Measurements from ENCODE around the gene HECA. TPM values are rescaled to one million over a fixed set of nuclear protein-coding genes. Genes with fewer than 3 reads are reported as not detected.

HECA gene
- 10 to 100 TPM; 46.7 to 58.3 TPM for total RNA-seq

DNA sequence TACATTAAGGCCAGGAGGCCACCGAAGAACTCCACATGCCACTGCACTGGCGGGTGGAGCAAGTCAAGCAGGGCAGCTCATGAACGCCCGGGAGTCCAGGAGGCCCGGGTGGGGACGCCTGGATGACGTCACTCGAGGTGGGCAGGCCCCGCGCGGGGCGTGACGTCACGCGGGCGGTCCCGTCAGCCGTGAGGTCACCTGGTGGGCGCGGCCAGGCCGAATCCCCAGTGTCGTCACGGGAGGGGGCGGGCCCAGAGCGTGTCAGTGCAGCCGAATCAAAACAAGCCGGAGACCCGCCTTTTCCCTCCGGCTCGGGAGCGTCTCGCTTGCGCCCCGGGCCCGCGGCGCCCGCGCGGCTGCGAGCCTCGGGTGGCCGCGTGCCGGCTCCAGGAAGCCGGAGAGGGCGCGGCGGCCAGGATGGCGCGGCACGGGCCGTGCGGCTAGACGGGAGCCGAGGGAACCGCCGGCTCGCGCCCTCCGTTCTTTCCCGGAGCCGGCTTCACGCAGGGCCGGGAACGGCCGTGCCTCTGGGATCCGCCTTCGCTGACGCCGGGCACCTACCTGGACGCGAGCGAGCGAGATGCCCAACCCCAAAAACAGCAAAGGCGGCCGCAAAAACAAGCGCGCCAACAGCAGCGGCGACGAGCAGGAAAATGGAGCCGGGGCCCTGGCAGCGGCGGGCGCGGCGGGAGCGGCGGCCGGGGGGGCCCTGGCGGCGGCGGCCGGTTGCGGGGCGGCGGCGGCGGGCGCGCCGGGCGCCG, at the start of gene HECA:
Gene HECA (plus strand): TSS at position 264 of the 761 bp plus-strand sequence. CDS start 317 bp downstream, at position 581.
- peak within 1 kb of the TSS; percentile 96 to 99 for H3K27ac ChIP-seq
- no peaks in the 10 kb centered on the region for H3K27me3 ChIP-seq (replicated peaks; ENCODE audit: insufficient read depth)
- no peaks in the 10 kb centered on the region for H3K36me3 ChIP-seq
- ATAC-seq (ENCODE audit: insufficient number of reproducible peaks, low FRiP score, low read depth) = peak; percentile 85
- TF ChIP-seq CTCF (IDR thresholded peaks at IDR 0.05) = no peak
- H3K4me1 ChIP-seq (ENCODE audit: control insufficient read depth in 1 of 2, low read depth in 2 of 2) = peaks cover 35 to 49% of the 10 kb centered on the region in 2 donors
- no peaks in the 10 kb centered on the region for H3K9me3 ChIP-seq
- peak; percentile 91 for DNase-seq (ENCODE audit: low spot score)
- peak within 1 kb of the TSS; percentile 86 for H3K4me3 ChIP-seq

DNA sequence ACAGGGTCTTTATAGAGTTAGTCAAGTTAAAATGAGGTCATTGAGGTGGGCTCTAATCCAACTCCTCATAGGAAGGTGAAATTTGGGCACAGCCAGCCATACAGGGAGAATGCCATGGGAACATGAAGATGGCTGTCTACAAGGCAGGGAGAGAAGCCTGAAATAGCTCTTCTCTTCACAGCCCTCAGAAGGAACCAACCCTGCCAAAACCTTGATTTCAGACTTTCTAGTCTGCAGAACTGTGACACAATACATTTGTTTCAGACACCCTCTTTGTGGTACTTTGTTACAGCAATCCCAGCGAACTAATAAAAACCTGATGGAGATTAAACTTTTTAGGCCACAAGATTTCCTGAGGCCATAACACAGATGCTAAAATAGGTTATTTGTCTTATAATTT, 43.1 kb upstream of the HECA start:
- no peak overlapping the region for H3K4me3 ChIP-seq
- no peak for DNase-seq (ENCODE audit: low spot score)
- no peak for ATAC-seq (ENCODE audit: insufficient number of reproducible peaks, low FRiP score, low read depth)
- H3K9me3 ChIP-seq = no peaks in the 10 kb centered on the region
- no peaks in the 10 kb centered on the region for H3K27me3 ChIP-seq (replicated peaks; ENCODE audit: insufficient read depth)
- no peaks in the 10 kb centered on the region for H3K4me1 ChIP-seq (ENCODE audit: control insufficient read depth in 1 of 2, low read depth in 2 of 2)
- no peak for TF ChIP-seq CTCF (IDR thresholded peaks at IDR 0.05)
- no peaks in the 10 kb centered on the region for H3K36me3 ChIP-seq
- no peak overlapping the region for H3K27ac ChIP-seq

DNA sequence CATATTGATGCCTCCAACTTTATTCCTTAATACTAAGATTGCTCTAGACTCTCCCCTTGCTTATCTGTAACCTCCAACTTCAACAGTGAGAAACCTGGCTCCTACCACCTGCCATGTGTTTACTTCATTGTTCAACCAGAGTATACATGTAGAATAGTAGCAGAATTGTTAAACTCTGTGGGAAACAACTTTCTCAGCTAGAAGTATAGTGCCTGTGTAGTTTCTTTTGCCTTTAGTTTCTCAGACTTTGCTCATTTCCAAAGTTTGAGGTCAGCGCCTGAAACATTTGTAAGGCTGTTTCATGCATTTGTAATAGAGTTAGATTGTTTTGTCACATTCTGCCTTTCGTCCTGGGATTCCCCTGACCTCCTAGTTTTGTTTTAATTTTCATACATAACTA, 34.9 kb upstream of the HECA start:
- H3K27ac ChIP-seq = no peak overlapping the region
- no peaks in the 10 kb centered on the region for H3K27me3 ChIP-seq (replicated peaks; ENCODE audit: insufficient read depth)
- no peaks in the 10 kb centered on the region for H3K36me3 ChIP-seq
- no peak for DNase-seq (ENCODE audit: low spot score)
- H3K4me3 ChIP-seq = no peak overlapping the region
- no peak for ATAC-seq (ENCODE audit: insufficient number of reproducible peaks, low FRiP score, low read depth)
- no peaks in the 10 kb centered on the region for H3K9me3 ChIP-seq
- TF ChIP-seq CTCF (IDR thresholded peaks at IDR 0.05) = no peak
- H3K4me1 ChIP-seq (ENCODE audit: control insufficient read depth in 1 of 2, low read depth in 2 of 2) = no peaks in the 10 kb centered on the region

DNA sequence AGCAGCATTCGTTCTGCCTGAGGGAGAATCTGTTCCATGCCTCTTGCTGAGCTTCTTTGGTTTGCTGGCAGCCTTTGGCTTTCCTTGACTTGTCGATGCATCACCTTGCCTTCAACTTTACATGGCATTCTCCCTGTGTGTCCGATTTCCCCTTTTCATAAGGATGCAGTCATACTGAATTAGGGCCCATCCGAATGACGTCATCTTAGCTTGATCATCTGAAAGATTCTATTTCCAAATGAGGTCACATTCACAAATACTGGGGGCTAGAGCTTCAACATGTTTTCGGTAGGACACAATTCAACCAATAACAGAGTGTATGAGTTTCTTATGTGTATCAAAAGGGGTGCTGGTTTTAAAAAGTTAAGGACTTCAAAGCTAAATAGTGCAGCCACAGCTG, 27.8 kb upstream of the HECA start:
- no peaks in the 10 kb centered on the region for H3K9me3 ChIP-seq
- H3K27me3 ChIP-seq (replicated peaks; ENCODE audit: insufficient read depth) = no peaks in the 10 kb centered on the region
- DNase-seq (ENCODE audit: low spot score) (no peak), ATAC-seq (ENCODE audit: insufficient number of reproducible peaks, low FRiP score, low read depth) (no peak)
- no peaks in the 10 kb centered on the region for H3K4me1 ChIP-seq (ENCODE audit: control insufficient read depth in 1 of 2, low read depth in 2 of 2)
- no peaks in the 10 kb centered on the region for H3K36me3 ChIP-seq
- no peak for TF ChIP-seq CTCF (IDR thresholded peaks at IDR 0.05)
- H3K27ac ChIP-seq = no peak overlapping the region
- H3K4me3 ChIP-seq = no peak overlapping the region

GRCh38 chr6:139108378-139108777, 26.5 kb upstream of the HECA start:
- H3K4me3 ChIP-seq = no peak overlapping the region
- no peak for ATAC-seq (ENCODE audit: insufficient number of reproducible peaks, low FRiP score, low read depth)
- H3K4me1 ChIP-seq (ENCODE audit: control insufficient read depth in 1 of 2, low read depth in 2 of 2) = no peaks in the 10 kb centered on the region
- no peaks in the 10 kb centered on the region for H3K9me3 ChIP-seq
- no peak overlapping the region for H3K27ac ChIP-seq
- H3K27me3 ChIP-seq (replicated peaks; ENCODE audit: insufficient read depth) = no peaks in the 10 kb centered on the region
- H3K36me3 ChIP-seq = no peaks in the 10 kb centered on the region
- no peak for DNase-seq (ENCODE audit: low spot score)
- TF ChIP-seq CTCF (IDR thresholded peaks at IDR 0.05) = no peak
